Spleen (tissue), 7 donors: Measurements from ENCODE around the gene GNB1L.

Experiments used
- POLR2AphosphoS5 ChIP-seq, 3 donors: sonication (generic); formaldehyde crosslinking; IDR thresholded peaks; one replicate each; pipeline ENCODE4 v1.5.1; 2017; ENCODE audit warnings: antibody characterized with exemption in 3 of 3
- TF ChIP-seq, protein P1 (sequence below), 11 experiments: fragments of 200-600 bp in 7 of 11; fragments of 450-650 bp in 4 of 11; sonication (generic) in 4 of 11; IDR thresholded peaks in 8 of 11; conservative IDR thresholded peaks in 3 of 11; 1 replicate in 7 of 11; 2 replicates in 4 of 11; pipeline versions ENCODE4 v1.4.0 to v1.8.0; 2016 to 2021; ENCODE audit warnings: antibody characterized with exemption in 11 of 11, inconsistent platforms in 4 of 11, mild to moderate bottlenecking in 1 of 11
- donor health status: DM: no; HTN: no; CAD: no; lungs with moderate emphysema.
- donor health status: DM: no; HTN: no; CAD: no.
- donor health status: DM: no; HTN: no; CAD: no.

DNA sequence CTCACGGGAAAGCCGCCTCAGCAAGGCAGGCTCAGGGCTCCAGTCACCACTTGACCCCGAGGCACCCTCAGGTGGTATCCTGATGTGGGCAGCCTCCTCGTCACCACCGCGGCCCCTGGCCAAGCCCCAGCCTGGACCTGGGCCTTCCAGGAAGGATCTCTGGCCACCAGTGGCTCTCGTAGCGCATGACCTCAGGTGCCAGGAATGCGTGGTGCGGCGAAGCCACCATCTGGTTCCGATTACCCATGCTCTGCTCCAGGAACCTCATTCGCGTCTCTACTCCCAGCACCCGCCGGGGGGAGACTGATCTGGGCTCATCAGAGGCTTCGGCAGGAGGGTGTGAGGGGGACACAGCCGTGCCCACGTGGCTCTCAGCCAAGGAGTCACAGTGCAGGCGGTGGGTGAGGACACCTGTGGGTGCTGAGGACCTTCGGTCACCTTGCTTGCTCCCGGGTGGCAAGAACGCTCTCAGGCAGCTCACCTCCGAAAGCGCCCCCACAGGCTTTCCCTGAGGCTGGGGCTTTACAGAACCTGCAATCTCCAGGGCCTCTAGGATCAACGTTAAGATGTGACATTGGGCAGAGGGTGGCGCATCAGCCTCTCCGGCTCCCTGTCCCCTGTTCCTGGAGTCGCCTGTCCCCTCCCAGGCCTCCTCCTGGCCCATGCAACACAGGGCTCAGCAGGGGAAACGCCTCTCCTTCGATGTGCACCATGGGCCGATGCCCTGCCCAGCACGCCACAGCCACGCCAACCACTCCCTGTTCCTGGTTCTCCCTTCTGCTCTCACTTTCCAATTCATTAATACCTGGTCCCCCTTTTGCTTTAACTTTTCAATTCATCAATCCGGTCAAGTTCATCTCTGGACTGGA lies 55.1 kb downstream of the GNB1L start:
- TF ChIP-seq POLR2AphosphoS5 (IDR thresholded peaks at IDR 0.05), result no peak
- TF ChIP-seq, protein P1, sequence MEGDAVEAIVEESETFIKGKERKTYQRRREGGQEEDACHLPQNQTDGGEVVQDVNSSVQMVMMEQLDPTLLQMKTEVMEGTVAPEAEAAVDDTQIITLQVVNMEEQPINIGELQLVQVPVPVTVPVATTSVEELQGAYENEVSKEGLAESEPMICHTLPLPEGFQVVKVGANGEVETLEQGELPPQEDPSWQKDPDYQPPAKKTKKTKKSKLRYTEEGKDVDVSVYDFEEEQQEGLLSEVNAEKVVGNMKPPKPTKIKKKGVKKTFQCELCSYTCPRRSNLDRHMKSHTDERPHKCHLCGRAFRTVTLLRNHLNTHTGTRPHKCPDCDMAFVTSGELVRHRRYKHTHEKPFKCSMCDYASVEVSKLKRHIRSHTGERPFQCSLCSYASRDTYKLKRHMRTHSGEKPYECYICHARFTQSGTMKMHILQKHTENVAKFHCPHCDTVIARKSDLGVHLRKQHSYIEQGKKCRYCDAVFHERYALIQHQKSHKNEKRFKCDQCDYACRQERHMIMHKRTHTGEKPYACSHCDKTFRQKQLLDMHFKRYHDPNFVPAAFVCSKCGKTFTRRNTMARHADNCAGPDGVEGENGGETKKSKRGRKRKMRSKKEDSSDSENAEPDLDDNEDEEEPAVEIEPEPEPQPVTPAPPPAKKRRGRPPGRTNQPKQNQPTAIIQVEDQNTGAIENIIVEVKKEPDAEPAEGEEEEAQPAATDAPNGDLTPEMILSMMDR (IDR thresholded peaks at IDR 0.05 in 8 of 11, conservative IDR thresholded peaks at IDR 0.05 in 3 of 11), result no peak
